Stimulated activated CD8-positive, alpha-beta memory T cell treated with anti-CD3 and anti-CD28 coated beads, Interleukin-15, amount 100 ng/mL, for 48 hours (primary cell): ENCODE results near the gene TRIM8.

Source experiments
- DNase-seq, 2 donors: peaks; one replicate each; pipeline ENCODE4 v3.0.0-alpha.2; 2020; ENCODE audit warnings: low read depth in 2 of 2

The TRIM8 gene

DNA sequence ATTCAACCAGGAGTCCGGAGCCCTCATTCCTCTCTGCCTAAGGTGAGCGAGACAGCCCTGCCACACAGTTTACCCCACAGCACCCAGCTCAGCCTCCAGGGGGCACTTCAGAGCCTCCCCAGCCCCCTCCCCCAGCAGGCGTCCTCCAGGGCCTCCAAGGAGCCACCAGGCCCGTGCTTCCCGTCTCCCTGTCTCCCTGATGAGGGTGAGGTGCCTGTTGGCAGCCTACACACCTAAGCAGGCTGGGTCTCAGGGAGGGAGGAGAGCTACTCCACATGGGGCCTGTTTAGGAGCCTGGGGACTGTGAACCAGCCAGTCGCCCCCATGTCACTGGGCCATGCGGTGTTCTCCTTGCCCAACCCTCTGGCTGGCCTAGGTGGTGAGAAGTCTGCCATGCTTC lies 28.9 kb upstream of the TRIM8 start:
- DNase-seq, result no peak

DNA sequence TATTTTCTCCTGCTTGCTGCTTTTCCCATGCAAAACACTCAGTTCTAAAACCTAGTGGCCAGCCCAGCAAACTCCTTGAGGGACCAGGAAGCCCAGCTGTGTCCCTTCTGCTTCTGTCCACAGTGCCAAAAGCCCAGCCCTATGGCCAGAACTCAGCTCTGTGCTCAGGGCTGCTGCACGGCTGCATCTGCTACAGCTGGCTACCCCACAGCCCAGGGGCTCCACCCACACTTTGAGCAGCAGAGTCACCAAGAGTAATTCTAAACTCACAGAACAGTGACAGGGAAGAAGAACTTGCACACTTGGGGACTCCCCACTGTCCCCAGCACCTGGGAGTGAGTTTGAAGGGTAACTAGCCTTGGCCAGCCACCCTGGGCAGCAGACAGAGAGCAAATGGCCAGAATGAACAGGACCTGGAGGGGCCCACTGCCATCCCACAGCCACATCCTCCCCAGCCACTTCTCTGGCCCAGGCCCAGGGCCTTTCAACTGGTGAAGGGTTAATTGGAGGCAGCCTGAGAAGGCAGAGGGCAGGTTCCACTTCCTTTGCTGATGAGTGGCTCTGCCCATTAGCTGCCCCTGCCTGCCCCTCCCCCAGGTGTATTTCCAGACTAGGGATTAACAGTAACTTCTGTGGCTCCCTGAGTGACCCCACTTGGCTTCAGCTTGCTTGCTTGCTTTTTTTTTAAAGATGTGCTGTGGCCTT lies 28.1 kb upstream of the TRIM8 start:
- no peak for DNase-seq

DNA sequence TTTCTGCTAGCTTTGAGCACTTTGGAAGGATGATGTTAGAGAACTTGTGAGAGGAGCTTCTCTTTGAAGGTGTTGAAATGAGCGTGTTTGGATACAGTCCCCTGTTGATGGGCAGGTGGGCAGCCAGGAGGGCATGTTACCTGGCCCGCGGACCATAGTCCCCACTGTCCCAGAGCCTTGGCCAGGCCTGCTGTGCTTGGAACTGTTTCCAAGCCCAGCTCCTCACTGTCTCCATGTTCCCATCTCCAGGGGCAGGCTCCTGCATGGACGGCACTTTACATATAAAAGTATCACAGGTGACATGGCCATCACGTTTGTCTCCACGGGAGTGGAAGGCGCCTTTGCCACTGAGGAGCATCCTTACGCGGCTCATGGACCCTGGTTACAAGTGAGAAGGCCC lies 27.2 kb upstream of the TRIM8 start:
- DNase-seq, result no peak

DNA sequence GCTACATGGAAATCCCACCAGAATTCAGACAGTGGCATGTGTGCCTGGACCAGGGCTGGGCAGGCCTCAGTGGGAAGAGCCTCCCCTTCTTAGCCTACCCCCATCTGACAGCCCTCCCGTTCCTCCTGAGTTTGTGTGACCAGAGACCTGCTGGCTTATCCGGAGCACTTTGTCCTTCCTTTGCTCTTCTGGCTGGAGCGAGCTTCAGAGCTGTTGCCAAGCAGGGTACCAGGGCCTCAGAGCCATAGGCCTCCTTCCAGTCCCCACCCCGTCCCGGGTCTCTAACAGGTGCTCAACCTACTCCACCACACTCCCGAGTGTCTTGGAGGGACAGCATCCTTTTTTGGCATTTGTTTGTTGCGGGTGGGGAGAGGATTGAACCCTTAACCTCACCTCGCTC lies 26.5 kb upstream of the TRIM8 start:
- DNase-seq, result no peak

DNA sequence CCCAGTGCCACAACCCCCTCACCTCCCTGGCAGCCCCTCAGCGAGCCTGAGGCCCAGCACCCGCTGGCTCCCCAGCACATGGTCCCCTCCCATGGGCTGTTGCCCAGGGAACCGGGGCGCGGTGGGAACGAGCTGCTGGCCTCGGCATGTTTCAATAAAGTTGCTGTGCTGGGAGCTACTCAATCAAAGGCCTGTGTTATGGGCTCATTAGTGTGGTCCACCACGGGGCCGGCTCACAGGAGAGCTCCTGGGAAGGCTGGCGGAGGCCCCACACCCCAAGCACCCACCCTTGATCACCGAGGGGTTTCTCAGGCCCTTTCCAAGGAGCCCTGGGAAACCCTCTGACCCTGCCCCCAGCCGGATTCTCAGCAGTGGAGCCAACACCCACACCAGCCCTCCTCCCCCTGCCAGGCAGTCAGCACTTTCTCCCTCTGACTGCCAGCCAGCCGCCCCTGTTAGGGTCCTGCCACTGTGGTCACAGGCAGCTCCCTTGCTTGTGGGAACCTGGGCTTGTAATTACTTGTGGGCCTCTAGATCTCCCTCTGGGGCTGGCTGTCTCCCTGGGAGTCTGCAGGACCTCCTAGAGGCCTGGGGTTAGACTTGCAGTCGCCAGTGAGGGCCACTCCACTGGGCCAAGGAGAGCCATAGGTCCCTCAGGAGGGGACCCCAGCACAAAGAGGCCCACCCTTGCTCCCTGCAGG lies 24.8 kb upstream of the TRIM8 start:
- DNase-seq, result no peak

DNA sequence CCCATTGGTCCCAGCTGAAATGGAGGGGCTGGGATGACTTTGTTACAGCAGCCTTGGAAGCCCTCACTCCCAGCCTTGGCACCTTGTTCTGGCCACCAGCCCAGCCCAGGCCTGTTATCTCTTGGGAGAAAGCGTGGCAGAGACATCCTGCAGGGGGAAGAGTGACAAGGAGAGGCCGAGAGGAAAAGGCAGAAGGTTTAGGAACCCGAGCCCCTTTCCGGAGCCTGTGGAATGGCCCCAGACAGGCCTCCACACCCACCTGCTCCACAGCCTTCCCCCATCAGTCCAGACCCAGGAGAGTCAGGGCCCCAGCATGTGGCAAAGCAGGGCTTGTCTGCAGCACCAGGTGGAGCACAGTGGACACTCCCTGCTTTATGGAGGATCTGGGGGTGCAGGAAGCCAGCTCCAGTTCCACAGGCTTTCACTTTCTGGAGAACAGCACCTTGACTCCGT lies 24.1 kb upstream of the TRIM8 start:
- DNase-seq, result no peak

DNA sequence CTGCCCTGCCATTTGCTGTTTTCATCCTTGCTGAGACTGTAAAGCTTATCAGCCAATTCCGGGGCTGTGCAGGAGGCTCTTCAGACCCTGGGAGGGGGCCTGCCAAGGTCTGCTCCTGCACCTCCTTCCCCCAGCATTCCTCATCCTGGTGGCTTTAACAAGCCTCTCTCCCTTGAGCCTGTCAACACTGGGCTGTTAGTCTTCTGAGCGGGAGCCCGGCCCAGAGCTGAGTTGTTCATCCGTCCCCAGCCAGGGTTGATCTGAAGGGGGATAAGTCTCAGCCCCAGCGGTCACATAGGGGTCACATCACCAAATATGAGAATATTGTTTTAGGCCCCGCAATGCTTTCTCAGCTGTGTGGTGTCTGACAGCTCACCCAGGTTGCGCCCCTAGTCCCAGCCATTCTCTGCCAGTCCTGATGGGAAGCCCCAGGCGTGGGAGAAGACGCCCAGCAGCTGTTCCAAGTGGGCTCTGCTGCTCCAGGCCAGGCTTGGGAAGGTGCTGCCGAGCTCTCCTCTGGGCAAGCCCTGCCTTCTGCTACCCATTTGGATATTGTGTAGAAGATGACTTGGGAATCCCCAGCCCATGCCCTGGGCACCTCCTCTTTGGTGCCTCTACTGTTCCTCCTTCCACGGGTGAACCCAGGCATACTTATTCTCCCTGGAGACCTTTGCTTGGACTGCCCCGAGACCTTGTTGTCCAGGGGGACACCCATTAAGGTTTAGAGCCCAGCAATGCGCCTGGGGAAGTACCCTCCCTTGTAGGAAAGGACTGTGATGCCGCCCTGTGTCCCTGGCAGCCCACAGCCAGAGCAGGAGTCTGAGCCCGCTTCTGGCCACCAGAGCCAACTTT lies 23.5 kb upstream of the TRIM8 start:
- no peak for DNase-seq

DNA sequence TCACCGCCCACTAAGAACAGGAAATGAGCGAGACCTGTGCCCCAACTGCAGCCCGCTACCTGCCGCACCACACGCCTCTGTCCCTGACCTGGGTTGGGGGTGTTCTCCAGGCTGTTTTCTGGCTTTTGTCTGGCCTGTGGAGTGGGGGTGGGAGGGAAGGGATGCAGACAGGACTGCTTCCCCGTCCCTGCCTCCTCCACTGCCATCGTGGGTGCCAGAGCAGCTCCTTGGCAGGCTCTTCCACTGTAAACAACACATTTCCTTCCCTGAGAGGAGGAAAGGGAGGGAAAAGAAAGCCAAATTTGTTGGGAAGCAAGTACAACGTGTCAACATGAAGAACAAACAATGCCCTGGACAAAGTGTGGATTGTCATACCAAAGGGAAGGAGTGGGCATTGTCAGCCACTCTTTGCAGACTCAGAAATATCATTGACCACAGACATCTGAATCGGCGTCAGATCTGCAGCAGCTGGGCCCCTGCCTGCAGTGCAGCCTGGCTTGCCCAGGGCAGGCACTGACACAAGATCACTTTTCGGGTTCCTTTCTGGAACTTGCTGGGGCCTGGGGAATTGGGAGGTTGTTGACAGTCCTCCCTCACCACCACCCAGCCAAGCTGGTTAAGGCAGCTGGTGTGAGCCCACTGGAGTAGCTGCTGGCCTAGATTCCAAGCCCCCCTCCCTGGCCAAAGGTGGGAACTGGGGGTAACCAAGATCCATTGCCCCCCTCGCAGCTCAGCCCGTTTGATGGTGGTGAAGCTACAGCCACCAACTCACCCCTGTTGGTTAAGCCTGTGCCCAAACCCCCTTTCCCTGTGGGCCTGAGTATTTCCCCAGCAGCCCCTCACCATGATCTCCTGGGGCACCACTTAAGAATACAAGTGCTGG lies 22.6 kb upstream of the TRIM8 start:
- no peak for DNase-seq

DNA sequence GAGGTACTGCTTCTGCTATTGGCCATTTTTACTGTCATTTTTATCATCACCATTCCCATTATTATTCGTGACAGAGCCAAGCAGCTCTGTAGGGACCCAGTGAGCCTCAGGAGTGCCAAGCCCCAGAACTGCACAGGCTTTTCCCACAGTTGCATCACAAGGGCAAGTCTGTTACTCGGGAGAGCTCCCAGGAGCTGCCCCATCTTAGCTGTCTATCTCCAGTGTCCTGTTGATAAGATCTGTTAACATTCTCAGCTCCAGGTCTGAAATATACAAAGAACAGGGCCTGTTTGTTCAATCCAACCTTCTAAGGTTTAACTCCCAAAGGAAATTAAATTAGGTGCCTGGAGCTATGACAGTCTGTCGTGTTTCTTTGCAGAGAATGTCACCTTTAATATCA lies 20.2 kb upstream of the TRIM8 start:
- no peak for DNase-seq

DNA sequence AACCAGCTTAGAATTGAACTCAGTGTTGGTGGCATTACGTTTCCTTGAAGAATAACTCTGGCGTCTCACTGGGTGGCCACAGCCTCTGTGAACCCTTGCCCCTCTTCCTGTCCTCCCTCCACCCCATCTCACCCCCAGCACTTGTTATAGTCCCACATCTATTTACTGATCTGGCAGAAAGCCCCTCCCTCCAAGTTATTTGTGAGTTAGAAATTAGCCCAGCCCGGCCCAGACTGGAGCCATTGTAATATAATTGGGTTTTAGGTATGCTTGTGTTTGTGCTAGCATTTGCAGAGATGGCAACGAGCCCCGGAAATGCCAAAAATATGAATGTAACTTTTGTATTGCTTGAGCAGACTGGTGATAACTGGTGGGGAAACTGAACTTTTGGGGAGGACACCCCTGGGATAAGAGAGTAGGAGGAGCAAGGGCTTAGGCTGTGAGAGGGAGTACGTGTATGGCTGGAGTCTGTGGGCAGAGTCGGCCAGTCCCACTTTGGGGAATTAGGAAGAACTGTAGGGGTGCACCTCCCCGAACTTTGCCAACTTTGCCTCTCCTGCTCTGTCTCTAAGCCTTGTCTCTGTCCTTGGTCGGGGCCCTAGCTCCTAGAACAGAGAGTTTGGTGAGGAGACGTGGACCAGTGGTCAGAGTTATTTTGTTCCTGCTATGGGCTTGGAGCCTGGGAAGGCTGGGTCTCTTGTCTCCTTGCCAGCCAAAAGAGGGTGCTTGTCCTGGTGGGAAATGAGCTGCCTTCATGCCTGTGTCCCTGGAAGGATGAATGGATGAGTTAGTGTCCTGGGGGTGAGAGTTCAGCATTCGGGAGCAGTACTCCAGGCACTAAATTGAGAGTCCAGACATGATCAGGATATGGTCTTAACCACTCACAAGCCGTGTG lies 19.3 kb upstream of the TRIM8 start:
- no peak for DNase-seq

DNA sequence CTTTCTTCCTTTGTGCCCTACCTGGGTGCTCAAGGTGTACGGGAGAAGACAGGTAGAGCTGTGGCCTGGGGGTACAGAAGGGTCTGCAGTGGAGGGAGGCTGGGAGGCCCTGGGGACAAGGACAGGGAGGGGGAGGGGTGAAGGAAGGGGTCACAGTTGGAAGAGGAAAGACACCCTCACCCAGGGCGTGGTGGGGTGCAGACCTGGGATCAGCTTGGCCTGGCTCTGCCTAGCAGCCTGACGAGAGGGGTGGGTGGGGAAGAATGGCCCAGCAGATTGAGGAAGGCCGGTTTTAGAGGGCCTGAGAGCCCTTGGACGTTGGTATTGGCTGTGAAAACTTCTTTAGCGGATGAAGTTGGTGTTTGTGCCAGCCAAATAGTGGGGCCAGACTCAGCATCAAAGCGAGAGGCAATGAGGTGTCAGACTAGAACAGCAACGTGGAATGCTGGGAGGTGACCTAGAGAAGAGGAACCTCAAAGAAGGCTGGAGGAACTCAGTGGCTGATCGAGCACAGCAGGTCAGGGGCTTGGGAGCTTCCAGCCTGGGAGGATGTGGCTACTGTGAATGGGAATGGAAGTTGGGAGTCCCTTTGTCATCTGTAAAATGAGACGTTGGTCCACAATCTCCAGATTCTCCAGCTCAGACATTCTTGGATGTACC lies 18.1 kb upstream of the TRIM8 start:
- no peak for DNase-seq

DNA sequence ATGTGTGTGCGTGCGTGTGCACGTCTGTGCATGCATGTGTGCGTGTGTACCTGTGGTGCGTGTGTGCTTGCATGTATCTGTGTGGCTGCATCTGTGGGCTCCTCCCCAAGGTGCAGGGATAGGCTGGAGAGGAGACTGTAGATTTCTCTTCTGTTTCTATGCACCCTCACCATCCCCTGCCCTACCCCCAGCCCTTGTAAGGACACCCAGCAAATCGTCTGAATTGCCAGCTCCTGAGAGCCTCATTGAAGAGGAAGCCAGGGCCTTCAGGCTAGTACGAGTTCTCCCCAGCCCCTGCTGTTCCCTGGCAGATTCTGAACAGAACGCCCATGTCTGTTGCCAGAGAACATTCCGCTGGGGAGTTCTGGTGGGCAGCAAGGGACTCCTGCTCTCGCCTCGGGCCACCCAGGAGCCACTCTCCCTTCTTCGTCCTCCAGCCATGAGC lies 17.0 kb upstream of the TRIM8 start:
- no peak for DNase-seq

DNA sequence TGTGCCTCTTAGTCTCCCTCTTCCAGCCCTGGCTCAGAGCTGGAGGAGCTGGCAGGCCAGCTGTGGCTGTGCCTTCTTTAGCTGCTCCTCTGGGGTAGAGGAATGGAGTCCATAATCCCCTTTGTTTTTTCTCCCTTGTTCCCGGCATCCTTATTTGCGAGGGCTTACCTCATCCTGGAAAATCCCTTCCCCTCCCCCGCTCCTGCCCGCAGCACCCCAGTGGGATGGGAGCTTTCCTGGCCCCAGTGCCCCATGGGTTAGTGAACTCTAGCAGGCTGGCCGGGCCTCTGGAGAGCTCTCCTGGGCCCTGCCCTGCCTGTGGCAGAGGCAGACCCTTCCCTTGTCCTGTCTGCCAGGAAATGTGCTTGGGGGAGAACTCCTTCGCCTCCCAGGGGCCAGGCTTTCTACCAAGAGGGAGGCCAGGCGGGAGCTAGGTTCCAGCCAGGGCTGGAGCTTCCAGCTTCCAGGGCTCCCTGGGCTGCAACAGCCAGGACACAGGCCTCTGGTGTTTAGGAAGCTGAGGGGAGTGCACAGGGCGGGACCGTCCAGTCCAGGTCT lies 16.5 kb upstream of the TRIM8 start:
- DNase-seq, result no peak

DNA sequence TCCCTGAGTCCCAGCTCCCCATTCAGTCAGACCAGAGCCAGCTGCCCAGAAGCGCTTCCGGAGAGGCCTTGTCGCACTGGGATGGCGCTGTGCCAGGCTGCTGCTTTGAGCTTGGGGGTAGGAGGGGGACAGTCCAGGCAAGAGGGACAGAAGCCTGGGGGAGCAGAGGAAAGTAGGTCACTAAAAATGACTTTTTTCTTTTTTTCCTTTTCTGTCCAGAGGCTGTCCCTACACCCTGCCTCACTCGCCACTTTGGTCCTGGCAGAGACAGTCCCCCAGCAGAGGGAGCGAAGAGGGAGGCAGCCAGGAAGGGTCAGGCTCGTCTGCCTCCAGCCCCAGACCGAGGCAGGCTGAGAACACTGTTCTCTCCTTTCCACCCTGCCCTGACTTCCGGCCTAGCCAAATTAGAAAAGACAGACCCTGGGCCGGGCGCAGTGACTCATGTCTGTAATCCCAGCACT lies 15.8 kb upstream of the TRIM8 start:
- no peak for DNase-seq

DNA sequence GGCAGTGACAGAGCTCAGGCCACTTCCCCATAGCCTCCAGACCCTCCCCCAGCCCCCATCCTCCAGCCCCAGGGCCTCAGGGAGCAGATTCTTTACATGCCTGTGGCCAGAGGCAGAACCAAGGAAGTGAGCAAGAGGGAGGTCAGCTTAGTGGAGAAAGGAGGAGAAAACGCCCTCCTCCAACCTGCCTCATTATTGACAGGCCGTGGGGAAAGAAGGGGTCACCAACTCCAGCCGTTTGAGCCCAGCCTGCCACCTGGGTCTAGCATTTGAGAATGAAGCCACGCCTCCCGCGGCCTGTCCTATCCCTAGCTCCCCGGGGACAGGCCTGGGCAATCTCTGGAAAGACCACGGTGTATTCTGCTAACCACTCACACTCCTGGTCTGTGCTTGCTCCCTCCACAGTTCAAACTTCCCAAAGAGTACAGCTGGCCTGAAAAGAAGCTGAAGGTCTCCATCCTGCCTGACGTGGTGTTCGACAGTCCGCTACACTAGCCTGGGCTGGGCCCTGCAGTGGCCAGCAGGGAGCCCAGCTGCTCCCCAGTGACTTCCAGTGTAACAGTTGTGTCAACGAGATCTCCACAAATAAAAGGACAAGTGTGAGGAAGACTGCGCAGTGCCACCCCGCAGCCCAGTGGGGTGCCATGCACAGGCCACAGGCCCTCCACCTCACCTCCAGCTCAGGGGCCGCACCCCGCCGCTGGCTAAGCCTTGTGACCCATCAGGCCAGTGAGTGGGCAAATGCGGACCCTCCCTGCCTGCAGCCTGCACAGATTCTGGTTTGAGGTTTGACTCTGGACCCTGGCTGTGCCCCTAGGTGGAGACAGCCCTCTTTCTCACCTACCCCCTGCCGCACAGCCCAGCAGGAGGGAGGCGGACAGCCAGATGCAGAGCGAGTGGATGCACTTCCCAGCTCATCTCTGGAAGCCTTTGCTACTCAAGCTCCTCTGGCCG lies 14.3 kb upstream of the TRIM8 start:
- DNase-seq, result no peak

DNA sequence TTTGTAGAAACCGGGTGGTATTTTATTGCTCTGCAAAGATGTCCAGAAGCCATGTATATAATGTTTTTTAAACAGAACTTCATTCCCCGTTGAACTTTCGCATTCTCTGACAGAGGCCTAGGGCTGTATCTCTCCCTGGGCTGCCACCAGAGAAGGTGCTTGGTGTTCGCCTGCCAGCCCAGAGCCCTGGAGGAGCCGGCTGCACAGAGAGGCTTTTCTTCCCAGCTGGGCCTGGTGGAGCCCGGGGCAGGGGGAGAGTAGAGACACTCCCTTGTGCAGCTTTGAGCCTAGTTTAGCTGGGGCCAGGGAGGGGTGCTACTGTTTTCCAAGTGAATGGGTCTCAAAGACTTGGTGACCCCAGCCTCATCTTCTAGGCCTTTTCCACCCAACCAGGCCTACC lies 13.6 kb upstream of the TRIM8 start:
- DNase-seq, result no peak

DNA sequence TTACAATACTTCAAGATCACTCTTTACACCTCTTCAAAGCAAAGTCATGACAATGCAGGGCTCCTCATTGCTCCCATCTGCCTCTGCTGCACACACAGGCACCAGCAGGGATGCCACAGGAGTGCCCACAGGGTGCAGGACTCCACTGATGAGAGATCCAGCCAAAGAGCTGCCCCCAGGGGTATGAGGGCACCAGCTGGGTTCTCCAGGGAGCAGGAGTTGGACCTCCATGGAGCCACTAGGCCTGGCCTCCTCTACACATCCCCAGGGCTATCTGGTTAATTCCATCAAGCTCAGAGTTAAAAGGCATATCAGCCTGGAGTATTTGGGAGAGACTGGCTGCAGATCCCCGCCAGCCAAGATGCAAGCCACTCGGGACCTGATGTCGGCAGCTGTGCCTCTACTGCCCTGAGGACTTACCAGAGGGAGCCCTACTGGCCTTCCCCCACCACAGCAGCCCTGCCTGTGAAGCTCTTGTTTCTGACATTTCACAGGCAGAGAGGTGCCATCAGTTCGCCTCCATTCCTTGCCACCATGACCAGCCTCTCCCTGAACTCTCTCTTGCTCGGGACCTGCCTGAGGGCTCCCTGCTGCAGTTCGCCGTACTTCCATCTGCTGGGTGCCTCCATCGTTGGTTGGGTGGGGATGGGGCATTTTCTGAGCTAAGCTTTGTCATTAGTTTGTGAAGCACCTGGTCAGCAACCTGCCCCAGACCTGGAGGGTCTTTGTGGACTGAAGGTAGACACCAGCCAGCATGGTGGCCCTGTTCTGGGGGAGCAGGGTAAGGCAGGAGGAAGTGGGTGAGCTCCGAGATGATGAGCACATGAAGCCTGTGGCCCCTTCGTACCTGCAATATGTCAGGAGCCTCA lies 12.5 kb upstream of the TRIM8 start:
- no peak for DNase-seq
